Activated effector memory CD4-positive, alpha-beta T cell treated with anti-CD3 and anti-CD28 coated beads, Interleukin-2, amount 50 U/mL, for 16 hours (primary cell): ENCODE results near the gene DOK6.
"Not testable (repeated sequence)": the region's sequence is repeated elsewhere in the genome, so short reads cannot be mapped to it uniquely, and the experiment has no call there.

Source experiments
- DNase-seq: peaks from one replicate; pipeline ENCODE4 v3.0.0-alpha.2; 2020

The DOK6 gene

GRCh38 chr18:69819460-69819859 lies 418.8 kb downstream of the DOK6 start:
- DNase-seq = no peak

- DNase-seq = no peak
These were observed 419.9 kb downstream of the DOK6 start for GRCh38 chr18:69820538-69820937.

- no peak for DNase-seq
These were observed 429.5 kb downstream of the DOK6 start for GRCh38 chr18:69830189-69830588.

- not testable (repeated sequence) for DNase-seq
These were observed 434.3 kb downstream of the DOK6 start for GRCh38 chr18:69834980-69835379.

- no peak for DNase-seq
These were observed 437.3 kb downstream of the DOK6 start for GRCh38 chr18:69838003-69838402.

GRCh38 chr18:69838620-69839411 lies 438.1 kb downstream of the DOK6 start:
- DNase-seq = no peak

- DNase-seq = no peak
These were observed 438.8 kb downstream of the DOK6 start for GRCh38 chr18:69839497-69839896.

GRCh38 chr18:69840001-69840400 lies 439.3 kb downstream of the DOK6 start:
- DNase-seq = no peak

- no peak for DNase-seq
These were observed 439.8 kb downstream of the DOK6 start for GRCh38 chr18:69840445-69840844.

- no peak for DNase-seq
These were observed 440.4 kb downstream of the DOK6 start for GRCh38 chr18:69841117-69841516.

GRCh38 chr18:69843015-69843414 lies 442.3 kb downstream of the DOK6 start:
- DNase-seq = no peak

GRCh38 chr18:69844656-69845055 lies 444.0 kb downstream of the DOK6 start:
- no peak for DNase-seq

- no peak for DNase-seq
These were observed 445.2 kb downstream of the DOK6 start for GRCh38 chr18:69845593-69846506.

GRCh38 chr18:69853051-69853450 lies 452.4 kb downstream of the DOK6 start:
- no peak for DNase-seq

- DNase-seq = no peak
These were observed 453.8 kb downstream of the DOK6 start for GRCh38 chr18:69854455-69854854.

GRCh38 chr18:69858897-69859296 lies 458.2 kb downstream of the DOK6 start:
- DNase-seq = no peak

GRCh38 chr18:69864802-69865201 lies 464.1 kb downstream of the DOK6 start:
- not testable (repeated sequence) for DNase-seq

GRCh38 chr18:69865776-69866175 lies 465.1 kb downstream of the DOK6 start:
- DNase-seq = no peak

- DNase-seq = no peak
These were observed 465.5 kb downstream of the DOK6 start for GRCh38 chr18:69866212-69866611.

GRCh38 chr18:69870736-69871135 lies 470.0 kb downstream of the DOK6 start:
- DNase-seq = no peak

- no peak for DNase-seq
These were observed 470.7 kb downstream of the DOK6 start for GRCh38 chr18:69871363-69871762.

GRCh38 chr18:69872661-69873060 lies 472.0 kb downstream of the DOK6 start:
- DNase-seq = no peak

- DNase-seq = no peak
These were observed 473.4 kb downstream of the DOK6 start for GRCh38 chr18:69874058-69874457.

- no peak for DNase-seq
These were observed 475.8 kb downstream of the DOK6 start for GRCh38 chr18:69876490-69876889.
